Activated B cell treated with CpG ODN at 0.5 μM for 24 hours (primary cell): ENCODE measurements around the gene RAP1GDS1. TPM values are rescaled to one million over a fixed set of nuclear protein-coding genes. Genes with fewer than 3 reads are reported as not detected.

Experiments
- ATAC-seq: fragments of 200-7000 bp; cut with Tn5 transposase; one replicate; pipeline ENCODE4 v1.10.0; 2021; ENCODE audit warnings: low read depth, mild to moderate bottlenecking, moderate library complexity
- CTCF ChIA-PET: fragments of 350-600 bp; sonication (Branson Sonifier 250); formaldehyde crosslinking; loops from one replicate; lab custom pipeline; 2021; ENCODE audit warnings: antibody characterized with exemption; lab: Charles Lee
- POLR2A ChIA-PET: fragments of 350-600 bp; sonication (Branson Sonifier 250); formaldehyde crosslinking; loops from one replicate; lab custom pipeline; 2021; ENCODE audit warnings: antibody characterized with exemption; lab: Charles Lee
- DNase-seq: peaks from one replicate; pipeline ENCODE4 v3.0.0; 2022
- H3K27ac Mint-ChIP-seq: one replicate; pipeline ENCODE4 v1.8.0; 2020; ENCODE audit warnings: mixed read lengths
- H3K27me3 Mint-ChIP-seq: one replicate; pipeline ENCODE4 v1.8.0; 2021; ENCODE audit warnings: mixed read lengths
- H3K36me3 Mint-ChIP-seq: one replicate; pipeline ENCODE4 v1.8.0; 2021; ENCODE audit warnings: low read depth, mixed read lengths
- H3K4me1 Mint-ChIP-seq: one replicate; pipeline ENCODE4 v1.8.0; 2021; ENCODE audit warnings: mixed read lengths
- H3K4me3 Mint-ChIP-seq: one replicate; pipeline ENCODE4 v1.8.0; 2020; ENCODE audit warnings: mild to moderate bottlenecking, mixed read lengths
- H3K9me3 Mint-ChIP-seq: one replicate; pipeline ENCODE4 v1.8.0; 2020; ENCODE audit warnings: mixed read lengths
- CTCF ChIP-seq: fragments of 200-600 bp; IDR thresholded peaks from one replicate; pipeline ENCODE4 v1.8.0; 2022; ENCODE audit warnings: antibody characterized with exemption, mild to moderate bottlenecking
- intact Hi-C: fragments of 100-400 bp; cut with micrococcal nuclease; formaldehyde crosslinking; loops from one replicate; pipeline ENCODE4 v1.15.1; 2024
- total RNA-seq: library from RNA; stranded (reverse); gene quantifications from 2 replicates; pipeline ENCODE4 v1.2.3, GENCODE V29; 2022

RAP1GDS1 gene
- total RNA-seq, 1 donor from 2014 or later: 54.6 TPM

- no peak overlapping the region for H3K27ac Mint-ChIP-seq
- peaks cover 17% of the 10 kb centered on the region for H3K36me3 Mint-ChIP-seq
- POLR2A ChIA-PET: no interaction called here
- ATAC-seq (no peak), DNase-seq (no peak)
- H3K4me1 Mint-ChIP-seq: peaks cover 16% of the 10 kb centered on the region
- H3K4me3 Mint-ChIP-seq: no peak overlapping the region
- CTCF ChIA-PET: no interaction called here
- intact Hi-C loops: no loop called here
- no peak for TF ChIP-seq CTCF
- no peaks in the 10 kb centered on the region for H3K27me3 Mint-ChIP-seq
- no peaks in the 10 kb centered on the region for H3K9me3 Mint-ChIP-seq
Observed at GRCh38 chr4:98387345-98388026, 126.3 kb downstream of the RAP1GDS1 start.

- Mint-ChIP-seq H3K4me3 (no peak overlapping the region), H3K27ac (no peak overlapping the region), H3K9me3 (peaks cover 2% of the 10 kb centered on the region), H3K4me1 (no peaks in the 10 kb centered on the region), H3K36me3 (peaks cover 35% of the 10 kb centered on the region), H3K27me3 (no peaks in the 10 kb centered on the region)
- ChIA-PET CTCF (no interaction called here), POLR2A (no interaction called here)
- intact Hi-C loops: no loop called here
- DNase-seq (no peak), ATAC-seq (no peak)
- no peak for TF ChIP-seq CTCF
Observed at GRCh38 chr4:98394134-98394533, 132.9 kb downstream of the RAP1GDS1 start.

GRCh38 chr4:98399915-98400314 lies 138.7 kb downstream of the RAP1GDS1 start:
- Mint-ChIP-seq H3K4me3 (no peak overlapping the region), H3K27ac (no peak overlapping the region), H3K4me1 (no peaks in the 10 kb centered on the region), H3K36me3 (peaks cover 19% of the 10 kb centered on the region), H3K9me3 (peaks cover 8% of the 10 kb centered on the region), H3K27me3 (no peaks in the 10 kb centered on the region)
- ATAC-seq (no peak), DNase-seq (no peak)
- CTCF ChIA-PET: no interaction called here
- TF ChIP-seq CTCF: no peak
- intact Hi-C loops: no loop called here
- POLR2A ChIA-PET: no interaction called here

GRCh38 chr4:98406819-98407218 lies 145.6 kb downstream of the RAP1GDS1 start:
- DNase-seq (no peak), ATAC-seq (no peak)
- no peak overlapping the region for H3K27ac Mint-ChIP-seq
- POLR2A ChIA-PET: no interaction called here
- H3K9me3 Mint-ChIP-seq: peaks cover 6% of the 10 kb centered on the region
- H3K27me3 Mint-ChIP-seq: no peaks in the 10 kb centered on the region
- no peak overlapping the region for H3K4me3 Mint-ChIP-seq
- intact Hi-C loops: no loop called here
- H3K36me3 Mint-ChIP-seq: peaks cover 39% of the 10 kb centered on the region
- CTCF ChIA-PET: no interaction called here
- H3K4me1 Mint-ChIP-seq: no peaks in the 10 kb centered on the region
- no peak for TF ChIP-seq CTCF

GRCh38 chr4:98411731-98412130 lies 150.5 kb downstream of the RAP1GDS1 start:
- ATAC-seq (no peak), DNase-seq (no peak)
- Mint-ChIP-seq H3K9me3 (peaks cover 7% of the 10 kb centered on the region), H3K36me3 (peaks cover 47% of the 10 kb centered on the region), H3K4me1 (no peaks in the 10 kb centered on the region), H3K4me3 (no peak overlapping the region), H3K27ac (no peak overlapping the region), H3K27me3 (no peaks in the 10 kb centered on the region)
- ChIA-PET POLR2A (no interaction called here), CTCF (no interaction called here)
- no peak for TF ChIP-seq CTCF
- intact Hi-C loops: no loop called here
